Measurements from ENCODE around the gene VPS36.
"Not testable (repeated sequence)": the region's sequence is repeated elsewhere in the genome, so short reads cannot be mapped to it uniquely, and the experiment has no call there.

DNA sequence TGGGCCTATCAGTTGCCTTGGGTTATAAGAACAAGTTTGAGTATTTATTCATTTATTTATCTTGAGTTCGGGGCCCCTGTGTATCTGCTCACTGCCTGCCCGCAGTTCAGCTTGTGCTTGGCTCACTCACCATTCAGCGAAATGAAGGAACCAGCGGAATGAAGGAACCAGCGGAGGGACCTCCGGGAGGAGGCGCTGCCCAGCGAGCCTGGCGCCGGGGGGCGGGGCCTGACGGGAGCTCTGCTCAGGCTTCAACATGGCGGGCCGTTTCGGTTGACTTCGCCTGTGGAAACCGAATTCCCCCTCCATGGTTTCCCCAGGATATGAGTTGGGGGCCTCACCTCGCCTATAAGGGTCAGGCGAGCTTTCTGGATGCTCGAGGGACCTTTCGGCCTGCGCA, 38.3 kb upstream of the VPS36 start:
- TF ChIP-seq, protein P1, sequence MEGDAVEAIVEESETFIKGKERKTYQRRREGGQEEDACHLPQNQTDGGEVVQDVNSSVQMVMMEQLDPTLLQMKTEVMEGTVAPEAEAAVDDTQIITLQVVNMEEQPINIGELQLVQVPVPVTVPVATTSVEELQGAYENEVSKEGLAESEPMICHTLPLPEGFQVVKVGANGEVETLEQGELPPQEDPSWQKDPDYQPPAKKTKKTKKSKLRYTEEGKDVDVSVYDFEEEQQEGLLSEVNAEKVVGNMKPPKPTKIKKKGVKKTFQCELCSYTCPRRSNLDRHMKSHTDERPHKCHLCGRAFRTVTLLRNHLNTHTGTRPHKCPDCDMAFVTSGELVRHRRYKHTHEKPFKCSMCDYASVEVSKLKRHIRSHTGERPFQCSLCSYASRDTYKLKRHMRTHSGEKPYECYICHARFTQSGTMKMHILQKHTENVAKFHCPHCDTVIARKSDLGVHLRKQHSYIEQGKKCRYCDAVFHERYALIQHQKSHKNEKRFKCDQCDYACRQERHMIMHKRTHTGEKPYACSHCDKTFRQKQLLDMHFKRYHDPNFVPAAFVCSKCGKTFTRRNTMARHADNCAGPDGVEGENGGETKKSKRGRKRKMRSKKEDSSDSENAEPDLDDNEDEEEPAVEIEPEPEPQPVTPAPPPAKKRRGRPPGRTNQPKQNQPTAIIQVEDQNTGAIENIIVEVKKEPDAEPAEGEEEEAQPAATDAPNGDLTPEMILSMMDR (conservative IDR thresholded peaks at IDR 0.05; ENCODE audit: low read depth, low read length): not testable (repeated sequence)
- not testable (repeated sequence) for TF ChIP-seq EZH2 (IDR thresholded peaks at IDR 0.05; ENCODE audit: borderline replicate concordance, low read depth, low read length, poor library complexity, severe bottlenecking)
